HG03342 (cell line): ENCODE data around the gene BAZ1B.
"Not testable (repeated sequence)": the region's sequence is repeated elsewhere in the genome, so short reads cannot be mapped to it uniquely, and the experiment has no call there.

Experiments
- ATAC-seq: cut with Tn5 transposase; IDR thresholded peaks from one replicate; pipeline ENCODE4 v1.9.1; 2021; ENCODE audit warnings: mild to moderate bottlenecking, moderate library complexity; ENCODE audit not compliant: unreplicated experiment

The BAZ1B gene

DNA sequence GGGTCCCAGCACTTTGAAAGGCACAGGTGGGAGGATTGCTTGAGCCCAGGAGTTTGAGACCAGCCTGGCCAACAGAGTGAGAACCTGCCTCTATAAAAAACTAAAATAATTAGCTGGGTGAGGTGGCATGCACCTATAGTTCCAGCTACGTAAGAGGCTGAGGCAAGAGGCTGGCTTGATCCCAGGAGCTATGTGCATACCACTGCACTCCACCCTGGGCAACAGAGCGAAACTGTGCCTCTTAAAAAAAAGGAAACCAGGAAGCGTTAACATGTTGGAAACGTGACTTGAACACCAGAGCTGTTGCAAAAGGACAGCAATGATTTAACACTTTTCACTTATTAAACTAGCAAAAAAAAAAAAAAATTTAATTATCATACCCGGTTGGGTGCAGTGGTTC is 12.6 kb downstream of the BAZ1B start:
- no peak for ATAC-seq

DNA sequence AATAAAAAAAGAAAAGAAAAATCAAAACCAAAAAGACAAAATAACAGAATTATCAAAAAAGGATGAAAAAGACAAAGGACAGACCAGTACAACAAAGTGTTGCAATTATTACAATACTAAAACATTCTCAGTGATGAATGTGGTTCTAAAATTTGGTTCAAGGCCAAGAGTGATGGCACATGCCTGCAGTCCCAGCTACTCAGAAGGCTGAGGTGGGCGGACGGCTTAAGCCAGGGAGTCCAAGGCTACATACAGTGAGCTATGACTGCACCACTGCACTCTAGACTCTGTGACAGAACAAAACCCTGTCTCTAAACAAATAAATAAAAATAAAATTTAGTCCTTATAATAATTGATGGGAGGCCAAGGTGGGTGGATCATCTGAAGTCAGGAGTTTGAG is 14.5 kb downstream of the BAZ1B start:
- ATAC-seq, result no peak

DNA sequence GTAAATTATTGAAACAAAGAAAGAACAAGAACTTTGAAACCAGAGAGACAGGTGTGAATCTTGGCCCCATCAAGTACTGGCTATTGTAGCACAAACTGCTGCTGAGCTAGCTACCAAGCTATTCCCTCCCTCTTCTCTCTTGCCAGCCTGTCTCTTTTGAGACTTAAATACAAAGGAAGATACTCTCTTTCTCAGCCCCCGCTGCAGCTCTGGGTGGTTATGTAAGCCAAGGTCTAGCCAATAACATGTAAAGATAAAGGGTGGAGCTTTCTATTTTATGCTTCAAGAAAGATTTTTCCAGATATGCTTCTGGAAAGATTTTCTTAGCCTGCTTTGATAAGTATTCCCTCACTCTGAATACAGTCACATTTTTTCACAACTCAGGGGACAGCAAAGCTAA is 17.2 kb downstream of the BAZ1B start:
- ATAC-seq, result no peak

DNA sequence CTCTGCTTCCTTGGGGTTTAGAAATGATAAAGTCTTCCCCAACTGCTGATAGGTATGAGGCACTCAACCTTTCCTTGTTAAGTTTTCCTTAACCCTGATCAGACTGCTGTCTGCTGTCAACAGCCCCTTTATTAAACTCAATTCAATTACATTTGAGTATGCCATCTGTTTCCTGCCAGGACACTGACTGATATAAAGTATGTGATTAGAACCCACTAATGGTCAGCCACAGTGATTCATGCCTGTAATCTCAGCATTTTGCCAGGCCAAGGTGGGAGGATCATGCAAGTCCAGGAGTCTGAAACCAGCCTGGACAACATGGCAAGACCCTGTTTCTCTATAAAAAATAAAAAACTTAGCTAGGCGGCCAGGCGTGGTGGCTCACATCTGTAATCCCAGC is 18.1 kb downstream of the BAZ1B start:
- no peak for ATAC-seq

DNA sequence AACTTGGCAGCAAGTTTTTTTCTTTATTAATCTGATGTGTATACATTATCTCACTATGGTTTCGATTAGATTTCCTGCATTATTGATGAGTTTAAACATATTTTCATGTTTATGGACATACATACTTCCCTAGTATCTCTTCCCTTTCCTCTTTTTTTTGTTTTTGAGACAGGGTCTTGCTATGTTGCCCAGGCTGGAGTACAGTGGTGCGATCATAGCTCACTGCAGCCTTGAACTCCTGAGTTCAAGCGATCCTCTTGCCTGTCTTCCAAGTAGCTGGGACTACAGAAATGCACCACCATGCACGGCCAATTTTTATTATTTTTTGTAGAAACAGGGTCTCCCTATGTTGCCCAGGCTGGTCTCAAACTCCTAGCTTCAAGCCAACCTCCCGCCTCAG is 18.9 kb downstream of the BAZ1B start:
- no peak for ATAC-seq

DNA sequence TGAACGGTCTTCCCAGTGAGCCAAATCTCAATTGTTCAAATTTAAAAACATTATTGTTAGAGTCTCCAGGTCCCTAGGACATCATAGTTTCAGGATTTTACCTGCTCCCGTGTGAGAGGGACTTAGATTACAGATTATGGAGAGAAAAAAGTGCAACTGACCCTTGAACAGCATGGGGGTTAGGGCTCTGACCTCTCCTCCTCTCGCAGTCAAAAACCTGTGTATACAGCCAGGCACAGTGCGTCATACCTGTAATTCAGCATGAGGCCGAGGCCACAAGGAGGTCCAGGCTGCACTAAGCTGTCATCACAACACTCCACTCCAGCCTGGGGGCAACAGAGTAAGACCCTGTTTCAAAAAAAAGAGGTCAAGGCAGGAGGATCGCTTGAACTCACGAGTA is 25.5 kb downstream of the BAZ1B start:
- no peak for ATAC-seq

DNA sequence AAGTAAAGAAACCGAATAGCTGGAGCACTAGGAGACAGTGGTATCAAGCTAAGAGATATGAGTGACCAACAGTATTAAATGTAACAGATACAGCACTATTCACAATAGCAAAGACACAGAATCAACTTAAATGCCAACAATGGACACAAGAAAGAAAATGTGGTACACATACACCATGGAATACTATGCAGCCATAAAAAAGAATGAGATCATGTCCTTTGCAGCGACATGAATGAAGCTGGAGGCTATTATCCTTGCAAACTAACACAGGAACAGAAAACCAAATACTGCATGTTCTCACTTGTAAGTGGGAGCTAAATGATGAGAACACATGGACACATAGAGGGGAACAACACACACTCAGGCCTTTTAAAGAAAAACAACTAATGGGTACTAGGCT is 26.6 kb downstream of the BAZ1B start:
- ATAC-seq, result not testable (repeated sequence)

DNA sequence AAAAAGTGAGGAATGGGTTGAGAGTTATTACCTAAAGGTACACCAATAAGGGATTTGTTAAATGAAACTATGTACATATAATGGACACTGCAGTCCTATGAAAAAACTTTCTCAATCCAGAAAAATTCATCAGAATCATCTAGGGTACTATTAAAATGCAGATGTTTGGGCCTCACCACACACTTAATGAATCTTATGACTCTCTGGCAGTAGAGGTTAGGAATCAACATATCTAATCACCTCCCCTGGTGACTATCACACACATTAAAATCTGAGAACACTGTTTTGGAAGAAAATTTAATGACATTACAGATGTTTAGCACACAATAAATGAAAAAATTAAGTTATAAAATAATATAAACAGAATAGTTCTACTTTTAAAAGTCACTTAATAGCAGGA is 32.1 kb downstream of the BAZ1B start:
- ATAC-seq, result no peak

DNA sequence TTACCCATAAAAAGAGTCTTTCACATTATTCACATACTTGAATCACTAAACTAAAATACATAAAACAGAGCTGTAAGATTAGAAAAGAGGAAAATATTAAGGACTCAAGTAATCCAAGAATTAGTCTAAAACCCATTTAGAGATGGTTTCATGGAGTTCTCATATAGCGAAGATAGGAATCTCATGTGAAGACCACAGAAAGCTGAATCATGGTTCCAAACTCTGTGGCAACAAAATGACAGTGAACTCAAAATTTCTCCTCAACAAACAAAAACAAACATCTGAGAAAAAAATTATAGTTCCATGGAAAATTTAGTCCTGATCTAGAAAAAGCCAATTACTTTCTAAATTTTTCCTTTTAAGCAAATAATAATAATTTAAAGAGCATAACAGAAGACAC is 34.6 kb downstream of the BAZ1B start:
- no peak for ATAC-seq

DNA sequence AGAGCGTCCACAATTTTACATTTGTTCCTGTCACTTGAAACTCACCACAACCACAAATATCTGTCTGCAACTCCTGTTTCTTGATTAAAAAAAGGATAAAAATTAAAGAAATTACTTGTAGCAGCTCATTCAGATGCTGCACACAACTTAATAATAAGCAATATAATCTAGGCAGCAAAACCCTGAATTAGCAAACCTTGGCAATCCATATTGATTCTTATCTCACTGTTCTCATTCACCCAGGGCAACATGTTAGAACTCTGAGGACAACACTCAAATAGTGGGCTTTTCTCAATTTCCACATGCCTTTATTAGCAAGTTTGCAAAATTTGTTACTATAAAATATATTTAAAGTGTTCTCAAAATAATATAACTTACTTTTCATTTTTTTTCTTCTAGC is 38.9 kb downstream of the BAZ1B start:
- no peak for ATAC-seq

DNA sequence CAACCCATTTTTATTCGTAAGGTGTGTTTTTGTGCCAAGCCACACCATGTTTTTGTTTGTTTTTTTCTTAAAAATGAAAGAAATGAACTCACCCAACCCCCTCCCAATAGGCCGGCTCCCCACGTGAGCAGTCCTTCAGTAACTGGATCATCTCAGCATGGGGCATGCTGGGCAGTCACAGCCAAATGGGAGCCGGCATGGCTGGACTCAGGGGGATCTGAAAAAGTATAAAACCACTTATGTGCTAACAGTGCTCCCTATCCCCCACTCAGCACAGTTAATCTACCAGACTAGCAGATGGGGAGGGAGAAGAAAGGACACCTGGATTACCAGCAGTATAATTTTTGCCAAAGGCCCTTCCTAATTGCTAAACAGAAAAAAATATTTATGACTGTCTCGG is 39.3 kb downstream of the BAZ1B start:
- no peak for ATAC-seq

DNA sequence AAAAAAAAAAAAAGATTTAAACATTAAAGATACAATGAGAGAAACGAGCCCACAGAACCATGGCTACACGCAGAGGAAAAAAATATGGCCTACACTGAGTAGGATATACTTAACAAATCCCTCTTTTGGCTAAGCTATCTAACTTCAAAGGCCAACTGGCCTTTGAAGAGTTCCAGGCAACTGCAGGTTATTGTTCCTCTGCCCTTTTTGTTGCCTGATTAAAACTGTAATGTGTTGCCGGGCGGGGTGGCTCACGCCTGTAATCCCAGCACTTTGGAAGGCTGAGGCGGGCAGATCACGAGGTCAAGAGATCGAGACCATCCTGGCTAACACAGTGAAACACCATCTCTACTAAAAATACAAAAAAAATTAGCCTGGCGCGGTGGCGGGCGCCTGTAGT is 40.6 kb downstream of the BAZ1B start:
- ATAC-seq, result not testable (repeated sequence)

DNA sequence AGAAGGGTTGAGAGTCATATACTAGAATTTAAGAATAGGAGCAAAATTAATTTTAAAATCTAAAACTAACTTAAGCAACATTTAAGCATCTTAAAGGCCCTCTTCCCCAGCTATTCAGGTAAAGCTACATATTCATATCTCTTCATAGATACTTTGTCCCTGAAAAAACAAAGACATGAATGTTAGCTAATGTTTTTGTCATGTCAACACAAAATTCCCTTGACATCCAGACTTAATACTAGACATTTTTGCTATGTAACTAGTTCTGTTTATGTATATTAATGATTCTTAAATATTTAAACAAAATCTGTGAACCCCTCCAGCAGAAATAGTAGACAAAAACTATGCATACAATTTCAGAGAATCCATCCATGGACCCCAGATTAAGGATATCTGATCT is 43.5 kb downstream of the BAZ1B start:
- no peak for ATAC-seq

DNA sequence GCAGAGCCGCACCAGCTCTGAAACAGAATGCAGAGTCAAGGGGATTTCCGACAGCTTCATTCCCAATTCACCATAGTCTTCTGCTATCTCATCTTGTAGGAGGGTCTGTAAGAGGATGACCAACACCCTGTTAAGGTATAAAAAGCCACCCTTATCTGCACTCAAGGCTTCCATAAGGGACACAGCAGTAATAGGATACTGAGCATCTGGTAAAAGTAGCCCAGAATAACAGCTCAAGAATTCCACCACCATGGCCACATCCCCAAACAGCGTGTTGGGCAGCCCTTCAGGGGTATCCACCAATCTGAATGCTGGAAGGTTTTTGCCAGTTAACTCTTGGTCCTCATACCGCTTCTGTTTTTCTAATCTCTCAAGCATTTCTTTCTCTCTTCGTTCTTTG is 44.7 kb downstream of the BAZ1B start:
- no peak for ATAC-seq

DNA sequence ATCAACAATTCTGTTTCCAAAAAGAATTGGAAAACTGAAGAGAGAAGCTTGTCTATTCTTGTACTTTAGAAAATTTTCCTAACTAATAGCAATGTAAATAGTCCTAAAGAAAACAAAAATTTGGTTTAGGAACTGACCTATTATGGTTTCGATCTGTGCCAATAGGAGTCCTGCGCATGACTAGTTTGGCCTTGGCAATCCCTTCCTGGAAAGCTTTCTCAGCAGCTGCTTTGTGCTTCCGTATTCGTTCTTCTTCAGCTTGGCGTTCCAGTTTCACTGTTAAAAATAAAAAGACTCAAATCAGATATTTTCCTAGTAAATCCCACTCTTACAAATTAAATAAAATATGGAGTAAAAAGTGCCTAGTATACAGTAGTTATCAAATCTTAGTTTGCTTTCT is 51.9 kb downstream of the BAZ1B start:
- ATAC-seq, result no peak

DNA sequence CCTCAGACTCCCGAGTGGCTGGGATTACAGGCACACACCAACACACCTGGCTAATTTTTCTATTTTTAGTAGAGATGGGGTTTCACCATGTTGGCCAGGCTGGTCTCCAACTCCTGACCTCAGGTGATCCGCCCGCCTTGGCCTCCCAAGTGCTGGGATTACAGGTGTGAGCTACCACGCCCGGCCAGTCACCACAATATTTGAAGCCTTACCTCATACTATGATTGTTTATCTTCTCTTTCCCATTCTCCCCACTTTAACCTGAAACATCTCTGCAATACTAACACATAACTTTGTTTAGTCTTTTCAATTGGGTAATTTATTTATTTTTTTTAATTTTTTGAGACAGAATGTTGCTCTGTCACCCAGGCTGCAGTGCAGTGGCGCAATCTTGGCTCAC is 55.0 kb downstream of the BAZ1B start:
- ATAC-seq, result not testable (repeated sequence)

DNA sequence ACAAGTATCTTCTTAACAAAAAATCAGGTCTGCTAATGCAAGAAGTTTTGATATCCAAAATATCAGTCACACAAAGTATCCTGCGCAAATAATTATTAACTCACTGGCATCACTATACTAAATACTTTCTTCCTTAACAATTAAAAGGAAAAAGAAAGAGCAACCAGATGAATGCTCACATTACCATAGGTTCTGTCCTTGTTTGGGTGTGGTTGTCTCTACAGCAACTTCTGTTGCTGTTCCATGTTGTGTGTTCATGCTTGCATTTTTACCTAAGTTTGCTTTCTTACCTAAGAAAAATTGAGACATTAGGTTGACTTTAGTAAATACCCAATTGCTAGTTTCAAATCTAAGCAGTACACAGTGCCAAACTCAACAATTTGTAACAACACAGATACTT is 56.0 kb downstream of the BAZ1B start:
- ATAC-seq, result no peak

DNA sequence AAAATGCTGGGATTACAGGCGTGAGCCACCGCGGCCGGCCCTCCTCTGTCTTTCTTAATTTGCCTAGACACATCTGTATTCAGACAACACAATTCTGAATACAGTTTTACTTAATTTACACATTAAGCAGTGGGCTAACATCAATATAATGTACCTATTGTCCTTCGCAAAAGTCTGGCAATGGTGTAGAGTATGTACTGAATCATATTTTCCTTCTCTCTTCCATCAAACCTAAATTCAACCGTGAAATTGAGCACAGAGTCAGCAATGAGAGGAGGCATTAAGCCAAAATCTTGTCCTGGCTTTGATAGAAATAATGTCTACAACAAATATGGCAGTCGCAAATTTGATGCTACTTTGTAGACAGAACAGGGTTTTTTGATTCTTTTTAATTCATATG is 58.1 kb downstream of the BAZ1B start:
- ATAC-seq, result no peak

DNA sequence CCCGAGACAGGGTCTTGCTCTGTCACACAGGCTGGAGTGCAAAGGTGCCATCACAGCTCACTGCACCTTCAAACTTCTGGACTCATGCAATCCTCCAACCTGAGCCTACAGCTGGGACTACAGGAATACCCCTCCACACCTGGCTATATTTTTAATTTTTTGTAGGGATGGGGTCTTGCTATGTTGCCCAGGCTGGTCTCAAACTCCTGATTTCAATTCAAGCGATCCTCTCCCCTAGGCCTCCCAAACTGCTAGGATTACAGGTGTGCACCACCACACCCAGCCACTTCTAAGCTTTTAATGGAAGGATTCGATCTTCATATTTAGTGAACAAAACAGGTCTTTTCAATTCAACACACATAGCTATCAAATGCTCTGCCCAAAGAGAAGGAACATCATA is 58.8 kb downstream of the BAZ1B start:
- ATAC-seq, result no peak

DNA sequence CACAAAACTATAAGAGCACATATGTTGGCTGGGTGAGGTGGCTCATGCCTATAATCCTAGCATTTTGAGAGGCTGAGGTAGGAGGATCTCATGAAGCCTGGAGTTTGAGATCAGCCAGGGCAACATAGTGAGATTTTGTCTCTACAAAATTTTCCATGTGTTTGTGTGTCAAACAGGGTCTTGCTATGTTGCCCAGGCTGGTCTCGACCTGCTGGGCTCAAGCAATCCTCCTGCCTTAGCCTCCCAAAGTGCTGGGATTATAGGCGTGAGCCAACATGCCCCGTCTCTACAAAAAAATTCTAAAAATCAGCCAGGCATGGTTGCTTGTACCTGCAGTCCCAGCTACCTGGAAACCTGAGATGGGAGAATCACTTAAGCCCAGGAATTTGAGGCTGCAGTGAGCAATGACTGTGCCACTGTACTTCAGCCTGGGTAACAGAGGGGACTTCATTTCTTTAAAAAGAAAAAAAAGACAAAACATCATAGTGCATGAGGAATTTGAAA is 60.3 kb downstream of the BAZ1B start:
- no peak for ATAC-seq

DNA sequence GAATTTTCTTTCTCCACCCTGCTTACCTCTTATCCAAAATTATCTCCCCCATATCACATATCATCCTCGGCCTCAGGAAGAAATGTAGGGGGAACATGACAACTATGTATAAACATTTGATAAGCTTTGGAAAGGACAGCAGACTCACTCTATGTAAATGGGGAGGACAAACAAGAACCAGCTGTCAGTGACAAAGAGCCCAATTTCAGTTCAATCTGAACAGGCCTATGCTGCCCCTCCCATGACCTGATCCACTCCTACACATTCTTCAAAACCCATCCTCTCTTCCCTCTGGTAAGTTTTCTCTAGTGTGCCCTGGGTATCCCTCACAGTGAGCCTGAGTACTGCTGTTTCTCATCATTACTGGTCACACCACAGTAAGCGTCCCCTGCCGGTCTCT is 67.7 kb downstream of the BAZ1B start:
- no peak for ATAC-seq

DNA sequence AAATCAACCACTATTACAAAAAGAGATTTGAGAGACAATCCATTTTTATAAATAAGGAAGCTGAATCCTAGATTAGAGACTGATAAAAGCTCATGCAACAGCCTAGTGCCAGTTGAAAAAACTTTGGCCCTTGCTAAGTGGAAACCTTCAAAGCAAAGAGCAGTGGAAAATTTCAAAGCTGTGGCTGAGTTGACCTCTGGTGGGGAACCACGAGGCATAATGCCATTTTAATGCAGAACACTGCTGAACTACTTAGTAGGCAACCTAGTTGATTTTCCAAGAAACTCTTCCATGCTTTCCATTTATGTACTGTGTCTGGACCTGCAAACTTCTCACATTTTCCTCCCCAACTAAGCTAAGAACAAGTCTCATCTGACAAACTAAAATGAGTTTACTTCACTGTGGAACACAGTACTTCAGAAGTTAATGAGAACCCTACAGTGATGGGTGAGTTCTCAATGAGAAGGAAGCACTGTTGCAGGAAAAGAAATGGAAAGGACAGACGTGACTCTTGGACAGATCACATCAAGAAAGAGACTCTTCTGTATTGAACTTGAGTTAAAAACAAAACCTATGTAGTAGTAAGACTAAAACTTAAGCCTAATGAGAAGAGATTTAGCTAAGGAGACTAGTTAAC is 69.0 kb downstream of the BAZ1B start:
- ATAC-seq, result no peak

DNA sequence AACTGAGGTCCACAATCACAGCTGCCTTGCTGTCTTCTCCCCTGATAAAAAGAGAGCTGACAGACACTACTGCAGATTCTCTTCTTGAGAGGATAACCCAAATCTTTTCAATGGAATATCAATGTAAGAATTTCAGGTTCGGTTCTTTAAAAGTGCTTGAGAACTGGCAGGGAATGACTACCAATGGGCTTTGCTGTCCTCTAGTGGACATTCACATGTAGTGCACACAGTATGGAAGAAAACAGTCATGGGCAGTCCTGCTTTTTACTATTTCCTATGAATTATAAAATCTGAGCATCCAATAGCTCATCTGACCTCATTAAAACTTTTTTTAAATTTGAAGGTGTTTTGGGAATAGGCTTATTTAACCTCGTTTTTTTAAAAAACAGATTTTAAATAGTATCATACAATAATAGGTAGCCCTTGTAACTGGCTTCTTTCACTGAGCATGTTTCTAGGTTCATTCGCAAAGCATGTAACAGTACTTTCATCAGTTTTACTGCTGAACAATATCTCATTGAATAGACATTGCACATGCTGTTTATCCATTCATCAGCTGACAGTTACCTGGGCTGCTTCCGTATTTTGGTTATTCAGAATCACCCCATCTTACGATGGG is 70.2 kb downstream of the BAZ1B start:
- ATAC-seq, result no peak
